ENCODE results near the gene AGFG2.

Gene AGFG2

GRCh38 chr7:100588438-100588837 lies 49.4 kb downstream of the AGFG2 start:
- DNase-seq = no peak

GRCh38 chr7:100589341-100589947 lies 50.4 kb downstream of the AGFG2 start:
- no peak for DNase-seq

- no peak for DNase-seq
These were observed 51.2 kb downstream of the AGFG2 start for GRCh38 chr7:100590077-100590737.

GRCh38 chr7:100591596-100591995 lies 52.6 kb downstream of the AGFG2 start:
- no peak for DNase-seq

GRCh38 chr7:100595188-100595587 lies 56.2 kb downstream of the AGFG2 start:
- DNase-seq = no peak

- DNase-seq = no peak
These were observed 59.4 kb downstream of the AGFG2 start for GRCh38 chr7:100598425-100598824.

- DNase-seq = no peak
These were observed 61.1 kb downstream of the AGFG2 start for GRCh38 chr7:100599911-100600729.

- DNase-seq = no peak
These were observed 61.7 kb downstream of the AGFG2 start for GRCh38 chr7:100600730-100601038.

GRCh38 chr7:100602889-100603725 lies 64.1 kb downstream of the AGFG2 start:
- DNase-seq = no peak

GRCh38 chr7:100603726-100604027 lies 64.7 kb downstream of the AGFG2 start:
- DNase-seq = no peak

- peak; percentile 17 for DNase-seq
These were observed 65.3 kb downstream of the AGFG2 start for GRCh38 chr7:100604028-100604975.

GRCh38 chr7:100604976-100605911 lies 66.2 kb downstream of the AGFG2 start:
- no peak for DNase-seq

- no peak for DNase-seq
These were observed 67.3 kb downstream of the AGFG2 start for GRCh38 chr7:100606313-100606712.

- no peak for DNase-seq
These were observed 68.1 kb downstream of the AGFG2 start for GRCh38 chr7:100607111-100607510.

GRCh38 chr7:100609958-100610357 lies 71.0 kb downstream of the AGFG2 start:
- no peak for DNase-seq

GRCh38 chr7:100611983-100612729 lies 73.2 kb downstream of the AGFG2 start, which contains the start of gene MOSPD3:
Gene MOSPD3, plus strand, starts transcription at chr7:100612540. Its CDS starts 252 bp downstream, at chr7:100612792.
- peak; percentile 95 for DNase-seq

GRCh38 chr7:100612730-100613390 lies 73.9 kb downstream of the AGFG2 start:
- no peak for DNase-seq

GRCh38 chr7:100613412-100614175 lies 74.6 kb downstream of the AGFG2 start:
- no peak for DNase-seq
